ENCODE measurements around the gene YRDC.

Gene YRDC

GRCh38 chr1:37824001-37824400 is 16.0 kb upstream of the YRDC start:
- DNase-seq = no peak
- intact Hi-C loops (cut with DNase I) = no loop called here

GRCh38 chr1:37822906-37823815 is 15.2 kb upstream of the YRDC start:
- intact Hi-C loops (cut with DNase I) = no loop called here
- peak in 7 of 42 donors; percentile 8 to 48 (median 39) for DNase-seq

GRCh38 chr1:37821481-37821880 is 13.5 kb upstream of the YRDC start:
- DNase-seq = no peak
- intact Hi-C loops (cut with DNase I) = no loop called here

- peak in 41 of 42 donors; percentile 39 to 89 (median 73) for DNase-seq
- intact Hi-C loops (cut with DNase I) = no loop called here
These were observed 9.5 kb upstream of the YRDC start for GRCh38 chr1:37817481-37817880.

- DNase-seq = peak in 24 of 42 donors; percentile 15 to 70 (median 44)
- intact Hi-C loops (cut with DNase I) = no loop called here
These were observed 6.2 kb upstream of the YRDC start for GRCh38 chr1:37814252-37814651.

- no peak for DNase-seq
- intact Hi-C loops (cut with DNase I) = no loop called here
These were observed 5.6 kb upstream of the YRDC start for GRCh38 chr1:37813529-37814145.

GRCh38 chr1:37811027-37811655 is 3.1 kb upstream of the YRDC start:
- intact Hi-C loops (cut with DNase I) = no loop called here
- peak in 41 of 42 donors; percentile 43 to 88 (median 70) for DNase-seq

- intact Hi-C loops (cut with DNase I) = loop anchor here (2.0 kb wide), 2 partner anchors 49 to 119 kb away; partner anchors contain the start of gene MTF1
- DNase-seq = no peak
These were observed 1.9 kb upstream of the YRDC start for GRCh38 chr1:37809942-37810341.

- peak; percentile 75 to 96 (median 90) for DNase-seq
These were observed 636 bp upstream of the YRDC start for GRCh38 chr1:37808369-37809319.

GRCh38 chr1:37807220-37807554 is 821 bp downstream of the YRDC start:
- intact Hi-C loops (cut with DNase I) = no loop called here
- DNase-seq = no peak

More at GRCh38 chr1:37808369-37809319, 636 bp upstream of the YRDC start:
- intact Hi-C loops (cut with DNase I) = loop anchor here (2.0 kb wide), 2 partner anchors 50 to 118 kb away; partner anchors contain the start of gene MTF1

GRCh38 chr1:37802439-37802838 is 5.6 kb downstream of the YRDC start:
- intact Hi-C loops (cut with DNase I) = no loop called here
- no peak for DNase-seq

GRCh38 chr1:37797750-37798345 is 10.2 kb downstream of the YRDC start:
- DNase-seq = no peak
- intact Hi-C loops (cut with DNase I) = no loop called here

- DNase-seq = peak in 33 of 42 donors; percentile 16 to 74 (median 49)
- intact Hi-C loops (cut with DNase I) = no loop called here
These were observed 12.5 kb downstream of the YRDC start for GRCh38 chr1:37795340-37796125.

GRCh38 chr1:37794372-37795339 is 13.4 kb downstream of the YRDC start:
- intact Hi-C loops (cut with DNase I) = no loop called here
- DNase-seq = peak in 27 of 42 donors; percentile 12 to 62 (median 38)

GRCh38 chr1:37793773-37794371 is 14.1 kb downstream of the YRDC start, which contains the start of gene MANEAL:
Gene MANEAL (plus strand): TSS chr1:37793847. CDS start chr1:37794183, 336 bp downstream.
- intact Hi-C loops (cut with DNase I) = no loop called here
- peak in 36 of 42 donors; percentile 13 to 72 (median 49) for DNase-seq

All from head of caudate nucleus (tissue), 42 donors.